Measurements from ENCODE around the gene CNEP1R1.
"Not testable (repeated sequence)": the region's sequence is repeated elsewhere in the genome, so short reads cannot be mapped to it uniquely, and the experiment has no call there.

The CNEP1R1 gene, protein sequence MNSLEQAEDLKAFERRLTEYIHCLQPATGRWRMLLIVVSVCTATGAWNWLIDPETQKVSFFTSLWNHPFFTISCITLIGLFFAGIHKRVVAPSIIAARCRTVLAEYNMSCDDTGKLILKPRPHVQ

DNA sequence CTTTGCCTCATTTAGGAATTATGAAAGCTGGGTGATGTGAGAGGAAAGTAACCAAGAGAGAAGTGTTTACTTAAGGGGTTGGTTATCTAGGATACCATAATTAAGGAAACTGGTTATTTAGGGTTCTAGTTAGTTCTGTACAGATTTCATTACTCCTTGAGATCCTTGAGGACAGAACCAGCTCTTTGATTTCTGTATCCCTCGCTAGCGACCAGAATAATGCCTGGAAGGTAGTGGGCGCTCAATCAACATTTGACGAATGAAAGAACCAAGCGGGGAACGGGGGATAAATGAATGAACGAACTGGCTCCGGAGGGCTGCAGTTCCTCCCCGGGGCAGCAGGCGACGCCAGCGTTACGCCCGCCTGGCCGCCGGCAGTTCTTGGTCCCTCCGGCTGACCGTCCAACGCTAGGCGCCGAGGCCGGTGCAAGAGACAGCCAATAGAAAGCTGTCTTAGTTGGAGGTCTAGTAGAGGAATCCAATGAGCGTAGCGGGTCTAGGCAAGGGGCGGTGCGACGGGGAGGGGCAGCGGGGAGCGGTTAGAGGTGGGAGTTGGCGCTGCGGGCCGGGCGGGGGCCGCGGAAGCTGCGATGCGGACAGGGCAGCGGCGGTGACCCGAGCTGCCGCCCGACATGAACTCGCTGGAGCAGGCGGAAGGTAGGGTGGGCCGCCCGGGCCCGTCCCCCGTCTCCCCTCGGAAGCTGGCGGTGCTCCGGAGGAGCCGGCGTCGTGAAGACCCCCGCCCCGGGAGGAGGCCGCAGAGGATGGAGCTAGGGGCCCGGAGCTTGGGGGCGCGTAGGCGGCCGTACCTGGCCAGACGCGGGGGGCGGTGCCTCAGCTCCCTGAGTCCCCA, at the start of gene CNEP1R1:
Gene CNEP1R1 (plus strand): TSS at position 542 of the 853 bp plus-strand sequence. CDS start 91 bp downstream, at position 633.
- DNase-seq (ENCODE audit: low read depth in 2 of 3, low spot score in 1 of 3): peak; percentile 88 to 93 (median 92)

DNA sequence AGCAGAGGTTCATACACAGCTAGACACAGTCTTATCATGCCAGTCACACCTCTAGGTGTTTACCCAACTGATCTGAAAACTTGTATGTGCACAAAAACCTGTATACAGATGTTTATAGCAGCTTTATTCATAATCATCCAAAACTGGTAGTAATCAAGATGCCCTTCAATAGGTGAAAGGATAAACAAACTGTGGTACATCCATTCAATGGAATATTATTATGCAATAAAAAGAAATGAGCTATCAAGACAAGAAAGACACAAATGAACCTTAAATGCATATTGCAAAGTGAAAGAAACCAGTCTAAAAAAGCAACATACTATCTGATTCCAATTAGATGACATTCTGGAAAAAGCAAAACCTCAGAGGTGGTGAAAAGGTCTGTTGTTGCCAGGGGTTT, 47.6 kb upstream of the CNEP1R1 start:
- no peak for DNase-seq (ENCODE audit: low read depth in 2 of 3, low spot score in 1 of 3)

GRCh38 chr16:49978569-49979326, 46.3 kb upstream of the CNEP1R1 start:
- DNase-seq (ENCODE audit: low read depth in 2 of 3, low spot score in 1 of 3): no peak

DNA sequence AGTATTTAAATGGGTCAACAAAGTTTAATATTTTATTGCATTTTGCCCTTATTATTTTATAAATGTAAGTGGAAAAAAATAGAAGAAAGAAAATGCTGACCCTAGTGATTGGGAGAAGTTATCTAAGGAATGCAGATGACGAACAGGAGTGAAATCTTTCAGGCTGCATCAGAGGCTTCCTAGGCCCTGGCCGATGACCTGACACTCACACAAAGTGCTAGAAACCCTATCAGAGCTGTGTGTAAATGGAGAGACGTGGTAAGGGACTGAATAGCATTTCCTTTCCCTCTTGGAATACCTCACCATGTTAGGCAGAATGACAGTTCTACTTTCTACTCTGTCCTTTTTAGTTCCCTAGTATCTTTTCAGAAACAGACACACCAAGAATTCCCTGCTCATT, 44.9 kb upstream of the CNEP1R1 start:
- DNase-seq (ENCODE audit: low read depth in 2 of 3, low spot score in 1 of 3): no peak

DNA sequence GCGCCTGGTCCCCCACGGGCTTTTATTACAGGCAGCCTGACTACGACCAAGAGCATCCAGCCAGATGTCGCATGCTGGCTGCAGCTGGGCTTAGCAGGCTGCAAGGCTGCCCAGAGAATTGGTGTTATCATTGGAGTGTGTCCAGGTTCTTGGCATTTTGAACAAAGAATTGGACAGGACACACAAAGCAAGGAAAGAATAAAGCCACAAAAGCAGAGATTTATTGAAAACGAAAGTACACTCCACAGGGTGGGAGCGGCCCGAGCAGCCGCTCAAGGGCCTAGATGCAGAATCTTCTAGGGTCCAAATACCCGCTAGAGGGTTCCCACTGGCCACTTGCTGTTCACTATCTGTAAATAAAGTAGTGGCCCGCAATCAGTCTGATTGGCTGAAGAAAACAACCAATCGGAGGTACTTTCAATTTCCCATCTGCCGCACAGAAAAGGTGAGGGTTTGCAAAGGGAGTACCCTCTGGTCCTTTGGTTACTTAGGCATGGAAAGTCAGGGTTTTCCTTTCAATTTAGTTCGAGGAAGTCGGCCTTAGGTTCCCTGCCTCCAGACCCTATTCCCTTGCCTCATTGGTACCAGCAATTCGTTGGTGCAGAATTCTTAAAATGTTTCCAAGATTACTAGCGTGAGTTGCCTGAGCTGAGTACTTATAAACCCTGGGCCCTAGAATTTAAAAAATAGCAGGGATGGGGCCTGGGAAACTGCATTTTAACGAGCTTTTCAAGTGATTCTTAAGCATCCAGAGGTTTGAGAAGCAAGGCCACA, 38.5 kb upstream of the CNEP1R1 start:
- DNase-seq (ENCODE audit: low read depth in 2 of 3, low spot score in 1 of 3): no peak

DNA sequence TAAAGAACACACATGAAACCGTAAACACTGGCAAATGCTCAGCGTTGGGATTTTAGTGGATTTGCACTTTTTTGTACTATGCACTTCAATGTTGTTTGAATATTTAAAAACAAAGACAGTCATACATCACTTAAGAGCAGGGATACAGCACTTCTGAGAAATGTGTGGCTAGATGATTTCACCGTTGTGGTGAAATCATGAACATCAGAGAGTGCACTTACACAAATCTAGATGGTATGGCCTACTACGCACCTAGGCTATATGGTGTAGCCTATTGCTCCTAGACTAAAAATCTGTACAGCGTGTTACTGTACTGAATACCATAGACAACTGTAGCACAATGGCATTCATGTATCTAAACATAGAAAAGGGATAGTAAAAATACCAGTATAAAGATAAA, 37.6 kb upstream of the CNEP1R1 start:
- no peak for DNase-seq (ENCODE audit: low read depth in 2 of 3, low spot score in 1 of 3)

GRCh38 chr16:49992825-49993224, 32.2 kb upstream of the CNEP1R1 start:
- DNase-seq (ENCODE audit: low read depth in 2 of 3, low spot score in 1 of 3): no peak

- no peak for DNase-seq (ENCODE audit: low read depth in 2 of 3, low spot score in 1 of 3)
These were observed 31.4 kb upstream of the CNEP1R1 start for GRCh38 chr16:49993579-49993978.

- DNase-seq (ENCODE audit: low read depth in 2 of 3, low spot score in 1 of 3): no peak
These were observed 31.0 kb upstream of the CNEP1R1 start for GRCh38 chr16:49994006-49994405.

- DNase-seq (ENCODE audit: low read depth in 2 of 3, low spot score in 1 of 3): no peak
These were observed 29.3 kb upstream of the CNEP1R1 start for GRCh38 chr16:49995720-49996119.

DNA sequence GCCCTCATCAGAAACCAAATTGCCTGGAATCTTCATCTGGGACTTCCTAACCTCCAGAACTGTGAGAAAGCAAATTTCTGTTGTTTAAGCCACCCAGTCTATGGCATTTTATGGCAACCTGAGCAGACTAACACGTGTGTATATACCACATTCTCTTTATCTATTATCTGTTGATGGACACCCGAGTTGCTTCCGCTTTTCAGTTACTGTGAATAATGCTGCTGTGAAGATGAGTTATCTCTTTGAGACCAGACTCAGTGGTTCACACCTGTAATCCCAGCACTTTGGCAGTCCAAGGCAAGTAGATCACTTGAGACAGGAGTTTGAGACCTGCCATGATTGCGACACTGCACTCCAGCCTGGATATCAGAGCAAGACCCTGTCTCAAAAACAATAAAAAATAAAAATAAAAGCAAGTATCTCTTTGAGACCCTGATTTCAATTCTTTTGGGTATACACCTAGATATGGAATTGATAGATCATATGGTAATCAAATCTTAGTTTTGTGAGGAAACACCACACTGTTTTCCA, 27.2 kb upstream of the CNEP1R1 start:
- no peak for DNase-seq (ENCODE audit: low read depth in 2 of 3, low spot score in 1 of 3)

GRCh38 chr16:49998991-49999390, 26.0 kb upstream of the CNEP1R1 start:
- DNase-seq (ENCODE audit: low read depth in 2 of 3, low spot score in 1 of 3): no peak

DNA sequence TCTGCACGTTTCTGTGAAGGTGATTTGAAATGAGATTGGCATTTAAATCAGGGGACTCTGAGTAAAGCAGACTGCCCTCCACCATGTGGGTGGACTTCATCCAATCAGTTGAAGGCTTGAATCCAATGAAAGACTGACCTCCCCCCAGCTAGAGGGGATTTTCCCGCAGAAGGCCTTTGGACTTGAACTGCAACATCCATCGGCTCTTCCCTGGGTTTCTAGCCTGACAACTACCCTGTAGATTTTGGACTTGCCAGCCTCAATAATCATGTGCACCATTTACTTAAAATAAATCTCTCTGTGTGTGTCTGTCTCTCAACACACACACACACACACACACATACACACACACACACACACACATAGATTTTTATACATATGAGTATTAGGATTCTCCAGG, 23.9 kb upstream of the CNEP1R1 start:
- DNase-seq (ENCODE audit: low read depth in 2 of 3, low spot score in 1 of 3): no peak

- no peak for DNase-seq (ENCODE audit: low read depth in 2 of 3, low spot score in 1 of 3)
These were observed 22.8 kb upstream of the CNEP1R1 start for GRCh38 chr16:50002190-50002589.

GRCh38 chr16:50004239-50004638, 20.8 kb upstream of the CNEP1R1 start:
- no peak for DNase-seq (ENCODE audit: low read depth in 2 of 3, low spot score in 1 of 3)

- DNase-seq (ENCODE audit: low read depth in 2 of 3, low spot score in 1 of 3): no peak
These were observed 18.1 kb upstream of the CNEP1R1 start for GRCh38 chr16:50006964-50007363.

GRCh38 chr16:50007744-50008143, 17.3 kb upstream of the CNEP1R1 start:
- no peak for DNase-seq (ENCODE audit: low read depth in 2 of 3, low spot score in 1 of 3)

DNA sequence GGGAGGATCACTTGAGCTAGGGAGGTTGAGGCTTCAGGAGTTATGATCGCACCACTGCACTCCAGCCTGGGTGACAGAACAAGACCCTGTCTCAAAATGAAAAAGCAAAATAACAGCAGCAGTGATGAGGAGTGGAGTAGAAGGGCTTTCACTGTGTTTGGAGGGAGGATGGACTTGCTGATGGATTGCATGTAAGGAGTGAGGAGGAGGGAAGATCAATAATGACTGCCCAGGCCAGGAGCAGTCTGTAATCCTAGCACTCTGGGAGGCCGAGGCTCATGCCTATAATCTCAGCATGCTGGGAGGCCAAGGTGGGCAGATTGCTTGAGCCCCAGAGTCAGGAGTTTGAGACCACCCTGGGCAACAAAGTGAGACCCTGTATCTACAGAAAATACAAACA, 14.8 kb upstream of the CNEP1R1 start:
- DNase-seq (ENCODE audit: low read depth in 2 of 3, low spot score in 1 of 3): no peak

GRCh38 chr16:50011707-50012106, 13.3 kb upstream of the CNEP1R1 start:
- DNase-seq (ENCODE audit: low read depth in 2 of 3, low spot score in 1 of 3): no peak

DNA sequence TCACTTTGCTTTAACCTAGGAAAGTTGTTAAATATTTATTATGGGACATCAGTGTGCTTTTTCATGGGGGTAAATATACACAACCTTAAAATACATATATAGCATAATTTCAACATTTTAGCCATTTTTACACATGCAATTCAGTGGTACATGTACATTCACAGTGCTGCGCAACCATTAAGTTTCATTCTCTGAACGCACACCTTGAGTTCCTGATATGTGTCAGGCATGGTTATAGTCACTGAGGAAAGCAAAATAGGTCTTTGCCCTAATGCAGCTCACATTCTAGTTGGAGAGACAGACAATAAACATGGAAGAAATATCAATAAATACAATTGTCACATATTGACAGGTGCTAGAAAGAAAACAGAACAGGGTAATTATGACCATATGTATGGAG, 12.8 kb upstream of the CNEP1R1 start:
- DNase-seq (ENCODE audit: low read depth in 2 of 3, low spot score in 1 of 3): no peak

GRCh38 chr16:50014211-50014610, 10.8 kb upstream of the CNEP1R1 start:
- DNase-seq (ENCODE audit: low read depth in 2 of 3, low spot score in 1 of 3): not testable (repeated sequence)
